Measurements from ENCODE around the gene THBS2. TPM values are rescaled to one million over a fixed set of nuclear protein-coding genes. Genes with fewer than 3 reads are reported as not detected.

Gene THBS2
- total and polyA plus RNA-seq, 11 donors, result 1.9 to 51.7 (median 15.9) TPM

GRCh38 chr6:169240125-169240524 is 13.5 kb downstream of the THBS2 start:
- intact Hi-C loops (cut with DNase I), result no loop called here
- TF ChIP-seq, protein P1, sequence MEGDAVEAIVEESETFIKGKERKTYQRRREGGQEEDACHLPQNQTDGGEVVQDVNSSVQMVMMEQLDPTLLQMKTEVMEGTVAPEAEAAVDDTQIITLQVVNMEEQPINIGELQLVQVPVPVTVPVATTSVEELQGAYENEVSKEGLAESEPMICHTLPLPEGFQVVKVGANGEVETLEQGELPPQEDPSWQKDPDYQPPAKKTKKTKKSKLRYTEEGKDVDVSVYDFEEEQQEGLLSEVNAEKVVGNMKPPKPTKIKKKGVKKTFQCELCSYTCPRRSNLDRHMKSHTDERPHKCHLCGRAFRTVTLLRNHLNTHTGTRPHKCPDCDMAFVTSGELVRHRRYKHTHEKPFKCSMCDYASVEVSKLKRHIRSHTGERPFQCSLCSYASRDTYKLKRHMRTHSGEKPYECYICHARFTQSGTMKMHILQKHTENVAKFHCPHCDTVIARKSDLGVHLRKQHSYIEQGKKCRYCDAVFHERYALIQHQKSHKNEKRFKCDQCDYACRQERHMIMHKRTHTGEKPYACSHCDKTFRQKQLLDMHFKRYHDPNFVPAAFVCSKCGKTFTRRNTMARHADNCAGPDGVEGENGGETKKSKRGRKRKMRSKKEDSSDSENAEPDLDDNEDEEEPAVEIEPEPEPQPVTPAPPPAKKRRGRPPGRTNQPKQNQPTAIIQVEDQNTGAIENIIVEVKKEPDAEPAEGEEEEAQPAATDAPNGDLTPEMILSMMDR (IDR thresholded peaks at IDR 0.05), result no peak
- no peak for TF ChIP-seq POLR2A (IDR thresholded peaks at IDR 0.05)

DNA sequence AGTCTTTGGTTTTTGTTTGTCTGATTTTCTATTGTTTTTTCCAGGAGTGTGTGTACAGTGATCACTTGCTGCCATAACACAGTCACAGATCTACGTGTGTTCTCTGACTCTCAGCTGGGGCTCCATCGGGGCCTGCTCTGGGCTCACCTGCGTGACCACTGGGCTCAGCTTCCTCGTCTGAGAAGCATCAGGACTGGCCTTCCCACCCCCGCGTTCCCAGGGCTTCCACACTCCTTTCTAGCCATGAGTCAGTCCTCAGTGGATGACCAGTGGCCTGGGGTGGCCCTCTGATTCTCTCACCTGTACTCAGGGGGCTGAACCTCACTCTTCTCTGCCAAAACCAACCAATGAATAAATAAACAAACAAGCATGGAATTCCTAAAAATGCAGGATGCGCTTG is 14.5 kb downstream of the THBS2 start:
- 57 to 79% (median 76%) methylated on average over 7 of the region's 7 CpGs for WGBS, 4 donors
- ATAC-seq (peak in 1 of 4 donors; percentile 8), DNase-seq (no peak)
- Histone ChIP-seq H3K36me3 (peaks cover 0 to 60% (median 0%) of the 10 kb centered on the region in 9 donors), H3K4me1 (no peaks in the 10 kb centered on the region), H3K9me3 (no peaks in the 10 kb centered on the region), H3K4me3 (no peak overlapping the region), H3K27me3 (peaks cover 0 to 4% (median 0%) of the 10 kb centered on the region in 9 donors), H3K27ac (no peak overlapping the region)
- TF ChIP-seq, protein P1 (IDR thresholded peaks at IDR 0.05), result no peak
- TF ChIP-seq POLR2A (IDR thresholded peaks at IDR 0.05), result no peak
- intact Hi-C loops (cut with DNase I), result no loop called here

More at GRCh38 chr6:169240125-169240524, 13.5 kb downstream of the THBS2 start:
- no peak overlapping the region for H3K27ac ChIP-seq
- WGBS, 4 donors, result 69 to 76% (median 74%) methylated on average over 11 of the region's 11 CpGs
- DNase-seq, result no peak
- no peak overlapping the region for H3K4me3 ChIP-seq
- ATAC-seq, result no peak
- H3K27me3 ChIP-seq, result peaks cover 0 to 4% (median 0%) of the 10 kb centered on the region in 9 donors
- no peaks in the 10 kb centered on the region for H3K9me3 ChIP-seq
- peaks cover 0 to 64% (median 0%) of the 10 kb centered on the region in 9 donors for H3K36me3 ChIP-seq
- H3K4me1 ChIP-seq, result no peaks in the 10 kb centered on the region

DNA sequence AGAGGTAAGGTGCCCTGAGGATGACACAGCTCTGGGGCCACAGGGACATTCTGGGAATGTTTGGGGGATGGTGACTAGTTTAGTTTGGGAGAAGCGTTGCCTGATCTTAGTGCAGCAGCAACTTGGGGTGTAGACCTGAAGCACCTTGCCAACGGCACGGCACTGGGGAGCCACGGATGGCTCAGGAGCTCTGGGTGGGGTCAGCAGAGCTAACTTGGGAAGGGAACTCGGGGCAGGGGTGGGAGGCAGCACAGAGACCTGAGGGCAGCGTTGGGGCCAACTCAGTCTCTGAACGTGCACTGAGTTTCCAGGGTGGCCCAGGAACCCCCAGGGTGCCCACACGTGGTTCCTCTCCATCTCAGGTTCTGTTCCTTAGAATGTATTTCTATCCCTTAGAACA is 14.9 kb downstream of the THBS2 start:
- 81 to 87% (median 85%) methylated on average over 8 of the region's 8 CpGs for WGBS, 4 donors
- TF ChIP-seq POLR2A (IDR thresholded peaks at IDR 0.05), result no peak
- TF ChIP-seq, protein P1 (IDR thresholded peaks at IDR 0.05), result no peak
- Histone ChIP-seq H3K4me3 (no peak overlapping the region), H3K27ac (no peak overlapping the region), H3K36me3 (peaks cover 0 to 61% (median 0%) of the 10 kb centered on the region in 9 donors), H3K27me3 (peaks cover 0 to 4% (median 0%) of the 10 kb centered on the region in 9 donors), H3K4me1 (no peaks in the 10 kb centered on the region), H3K9me3 (no peaks in the 10 kb centered on the region)
- DNase-seq, result no peak
- intact Hi-C loops (cut with DNase I), result no loop called here
- ATAC-seq, result no peak

- no peak overlapping the region for H3K27ac ChIP-seq
- TF ChIP-seq, protein P1 (IDR thresholded peaks at IDR 0.05), result no peak
- TF ChIP-seq POLR2A (IDR thresholded peaks at IDR 0.05), result no peak
- no peaks in the 10 kb centered on the region for H3K9me3 ChIP-seq
- peaks cover 0 to 4% (median 0%) of the 10 kb centered on the region in 9 donors for H3K27me3 ChIP-seq
- intact Hi-C loops (cut with DNase I), result no loop called here
- DNase-seq (no peak), ATAC-seq (no peak)
- no peak overlapping the region for H3K4me3 ChIP-seq
- H3K4me1 ChIP-seq, result no peaks in the 10 kb centered on the region
- H3K36me3 ChIP-seq, result peaks cover 0 to 64% (median 0%) of the 10 kb centered on the region in 9 donors
- 83 to 87% (median 84%) methylated on average over 19 to 25 of the region's 25 CpGs for WGBS, 4 donors
Measured at GRCh38 chr6:169237496-169238134, 16.0 kb downstream of the THBS2 start.
